Neuron (in vitro differentiated cells): Measurements from ENCODE around the gene SORBS2.

Experiments used
- H2AFZ ChIP-seq: one replicate; pipeline ENCODE4 v1.6.1; 2013; ENCODE audit warnings: low read depth, mild to moderate bottlenecking, inconsistent platforms, low read length, moderate library complexity
- H3K27me3 ChIP-seq: one replicate; pipeline ENCODE4 v1.6.1; 2013; ENCODE audit warnings: low read length; ENCODE audit not compliant: insufficient read depth
- H3K36me3 ChIP-seq: one replicate; pipeline ENCODE4 v1.6.1; 2013; ENCODE audit warnings: low read length; ENCODE audit not compliant: insufficient read depth
- H3K4me1 ChIP-seq: one replicate; pipeline ENCODE4 v1.6.1; 2013; ENCODE audit warnings: low read length; ENCODE audit not compliant: insufficient read depth
- H3K4me3 ChIP-seq: 2 replicates; pipeline ENCODE4 v1.5.1; 2013; ENCODE audit warnings: mild to moderate bottlenecking, low read length, moderate library complexity
- H3K9me3 ChIP-seq: one replicate; pipeline ENCODE4 v1.6.1; 2013; ENCODE audit warnings: low read length

Gene SORBS2

DNA sequence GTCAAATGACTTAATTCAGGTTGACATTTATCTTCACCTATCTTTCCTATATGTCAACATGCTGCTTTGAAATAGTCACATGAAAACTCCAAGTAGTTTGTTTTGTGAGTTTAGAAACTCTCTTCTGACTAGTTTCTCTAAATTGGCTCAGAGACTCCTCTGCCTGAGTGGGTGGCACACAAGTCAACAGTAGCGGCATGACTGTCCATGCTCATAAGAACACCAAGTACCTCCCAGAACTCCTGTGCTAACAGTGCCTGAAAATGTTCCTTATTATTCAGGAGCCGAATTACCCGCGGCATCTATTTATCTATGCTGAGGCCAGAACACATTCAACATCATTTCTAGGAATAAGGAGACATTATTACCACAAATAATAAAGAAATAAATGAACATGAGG is 116.3 kb downstream of the SORBS2 start:
- Histone ChIP-seq H3K4me3 (no peak overlapping the region), H3K9me3 (no peaks in the 10 kb centered on the region), H2AFZ (no peak overlapping the region), H3K4me1 (peaks cover 5% of the 10 kb centered on the region), H3K27me3 (no peaks in the 10 kb centered on the region), H3K36me3 (no peaks in the 10 kb centered on the region)

DNA sequence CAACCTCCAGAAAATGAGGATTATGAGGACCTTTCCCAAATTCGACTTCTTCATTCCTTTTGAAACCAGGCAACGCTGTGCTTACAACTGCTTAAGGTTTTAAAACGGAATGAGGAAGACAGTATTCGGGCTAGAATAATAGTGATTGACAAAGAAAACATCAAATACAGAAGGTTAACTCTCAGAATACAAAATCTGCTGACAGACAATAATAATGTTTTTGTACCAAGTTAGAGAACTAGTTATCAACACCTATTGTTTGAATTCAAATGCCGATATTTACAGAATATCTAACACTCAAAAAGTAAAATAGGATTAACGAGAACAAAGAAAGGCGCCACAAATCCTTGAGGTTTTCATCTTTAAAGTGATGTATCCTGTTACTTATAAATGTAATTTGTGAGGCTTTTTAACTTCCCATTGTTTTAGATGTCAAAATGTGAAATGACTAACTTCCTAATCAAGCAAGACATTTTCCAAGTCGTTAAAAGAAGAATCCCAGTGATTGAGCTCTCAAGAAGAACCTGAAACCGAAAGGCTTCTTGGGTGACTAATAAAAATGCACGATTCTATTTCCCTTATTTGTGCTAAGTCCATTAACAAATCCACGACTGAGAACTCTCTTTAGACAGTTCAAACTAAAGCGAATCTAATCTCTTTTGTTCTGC is 118.3 kb downstream of the SORBS2 start:
- H2AFZ ChIP-seq, result no peak overlapping the region
- no peaks in the 10 kb centered on the region for H3K27me3 ChIP-seq
- H3K36me3 ChIP-seq, result no peaks in the 10 kb centered on the region
- H3K4me3 ChIP-seq, result no peak overlapping the region
- H3K9me3 ChIP-seq, result no peaks in the 10 kb centered on the region
- peaks cover 5% of the 10 kb centered on the region for H3K4me1 ChIP-seq

DNA sequence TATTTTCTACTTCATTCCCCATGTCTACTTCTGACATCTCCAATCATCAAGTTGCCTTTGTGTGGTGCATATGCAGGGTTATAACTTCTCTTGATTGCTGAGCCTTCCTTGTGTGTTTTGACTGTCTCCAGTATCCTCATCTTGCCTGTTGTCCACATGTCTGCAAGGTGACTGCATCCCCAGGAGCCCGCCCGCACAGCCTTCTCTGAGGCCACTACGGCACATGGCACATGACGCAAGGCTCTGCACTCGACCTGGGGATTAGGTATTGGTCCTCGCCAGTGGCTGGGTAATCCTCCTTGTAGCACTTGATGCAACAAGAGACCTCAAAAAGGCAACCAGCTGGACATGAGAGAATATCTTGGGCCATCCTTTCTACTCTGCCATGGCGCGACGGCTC is 122.6 kb downstream of the SORBS2 start:
- no peaks in the 10 kb centered on the region for H3K9me3 ChIP-seq
- H3K4me1 ChIP-seq, result no peaks in the 10 kb centered on the region
- H2AFZ ChIP-seq, result no peak overlapping the region
- no peaks in the 10 kb centered on the region for H3K36me3 ChIP-seq
- no peaks in the 10 kb centered on the region for H3K27me3 ChIP-seq
- no peak overlapping the region for H3K4me3 ChIP-seq

DNA sequence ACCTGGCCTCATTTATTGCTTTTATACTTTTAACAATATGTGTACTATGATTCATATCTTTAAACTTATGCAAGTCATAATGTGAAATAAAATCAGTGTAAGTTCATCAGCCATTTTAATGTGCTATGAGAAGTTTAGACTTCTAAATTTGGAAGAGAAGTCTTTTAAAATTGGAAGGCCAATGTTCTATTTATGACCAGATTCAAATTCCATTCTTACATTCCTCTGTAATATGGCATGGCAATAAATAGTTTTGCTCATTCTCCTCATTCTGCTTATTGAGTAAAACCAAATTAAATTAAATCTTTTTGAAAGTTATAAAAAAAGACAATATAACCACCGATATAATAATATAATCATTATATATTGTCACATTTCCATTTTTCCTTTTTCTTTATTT is 126.2 kb downstream of the SORBS2 start:
- H3K36me3 ChIP-seq, result peaks cover 2% of the 10 kb centered on the region
- no peak overlapping the region for H3K4me3 ChIP-seq
- no peaks in the 10 kb centered on the region for H3K27me3 ChIP-seq
- no peaks in the 10 kb centered on the region for H3K9me3 ChIP-seq
- no peaks in the 10 kb centered on the region for H3K4me1 ChIP-seq
- no peak overlapping the region for H2AFZ ChIP-seq

DNA sequence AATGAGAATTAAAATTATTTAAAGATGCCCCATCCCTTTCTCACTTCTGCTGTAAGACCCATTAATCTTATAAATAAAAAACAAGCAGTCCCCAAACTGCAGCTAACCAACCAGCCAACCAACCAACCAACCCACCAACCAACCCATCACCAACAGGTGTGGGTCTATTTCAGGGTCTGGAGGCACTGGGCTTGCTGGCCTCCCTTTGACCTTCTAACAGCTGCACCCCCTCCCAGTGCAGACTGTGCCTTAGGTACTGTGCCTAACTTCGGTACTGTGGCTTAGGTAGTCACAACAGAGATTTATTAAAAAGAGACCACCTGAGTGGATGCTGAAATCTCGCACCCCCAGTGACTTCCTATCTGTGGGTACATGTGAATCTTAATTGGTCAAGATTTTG is 128.1 kb downstream of the SORBS2 start:
- H3K36me3 ChIP-seq, result peaks cover 2% of the 10 kb centered on the region

DNA sequence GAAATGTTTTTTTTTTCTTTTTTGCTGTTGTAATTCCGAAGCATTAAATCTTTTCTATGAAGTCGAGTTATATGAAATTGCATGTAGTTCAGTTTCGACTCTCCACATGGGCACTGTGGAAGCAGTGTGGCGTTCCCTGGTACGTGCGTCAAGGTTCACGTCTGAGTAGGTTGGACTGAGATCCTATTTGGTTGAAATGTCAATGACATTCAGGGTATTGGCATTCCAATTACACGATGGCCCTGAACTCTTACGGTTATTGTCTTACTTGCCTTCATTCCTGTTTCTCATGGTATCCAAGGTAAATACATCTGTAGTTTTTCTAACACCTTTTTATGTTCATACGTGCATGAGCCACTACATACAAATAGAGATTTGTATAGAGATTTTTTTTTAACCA is 128.8 kb downstream of the SORBS2 start:
- Histone ChIP-seq H3K36me3 (peaks cover 4% of the 10 kb centered on the region), H3K27me3 (no peaks in the 10 kb centered on the region), H2AFZ (no peak overlapping the region), H3K4me3 (no peak overlapping the region), H3K4me1 (no peaks in the 10 kb centered on the region), H3K9me3 (no peaks in the 10 kb centered on the region)

More for the DNA sequence above, 128.1 kb downstream of the SORBS2 start:
- Histone ChIP-seq H2AFZ (no peak overlapping the region), H3K9me3 (no peaks in the 10 kb centered on the region), H3K4me1 (no peaks in the 10 kb centered on the region), H3K27me3 (no peaks in the 10 kb centered on the region), H3K4me3 (no peak overlapping the region)

DNA sequence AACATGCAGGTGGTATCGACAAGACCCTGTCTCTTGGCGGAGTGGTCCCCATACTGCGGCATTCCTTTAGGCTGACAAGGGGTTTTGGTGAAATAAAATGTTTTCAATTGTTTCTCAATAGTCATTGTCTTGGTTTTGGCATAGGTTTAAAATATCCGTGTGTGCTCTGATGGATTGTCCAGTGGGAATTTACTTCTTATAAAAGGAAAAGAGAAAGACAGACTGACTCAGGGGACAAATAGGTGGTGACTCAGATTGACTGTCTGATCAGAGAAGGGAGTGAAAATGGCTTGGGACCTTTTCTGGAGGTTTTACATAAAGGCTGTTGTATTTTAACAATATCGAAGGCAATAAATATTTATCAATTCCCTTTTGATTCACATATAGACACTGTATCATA is 129.8 kb downstream of the SORBS2 start:
- peaks cover 12% of the 10 kb centered on the region for H3K36me3 ChIP-seq
- H3K27me3 ChIP-seq, result no peaks in the 10 kb centered on the region
- no peaks in the 10 kb centered on the region for H3K4me1 ChIP-seq
- H3K4me3 ChIP-seq, result no peak overlapping the region
- H3K9me3 ChIP-seq, result peaks cover 3% of the 10 kb centered on the region
- no peak overlapping the region for H2AFZ ChIP-seq

DNA sequence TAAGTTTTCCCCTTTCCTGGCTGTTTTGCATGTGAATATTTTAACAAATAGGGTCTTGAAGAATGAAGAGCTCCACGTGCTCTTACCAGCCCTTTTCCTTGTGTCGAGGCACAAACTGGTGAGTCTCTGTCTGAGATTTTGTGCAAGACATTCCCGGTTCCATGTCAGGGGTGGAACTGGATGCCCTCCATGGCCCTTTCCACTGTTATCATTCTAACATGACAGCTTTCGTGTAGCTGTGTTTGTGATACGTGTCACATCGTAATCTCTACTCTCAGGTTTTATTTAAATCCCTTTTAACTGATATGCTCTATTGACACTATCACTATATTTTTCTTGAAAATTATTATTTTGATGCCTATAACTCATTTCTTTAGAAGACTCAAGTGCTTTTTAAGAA is 130.4 kb downstream of the SORBS2 start:
- Histone ChIP-seq H3K4me3 (no peak overlapping the region), H3K36me3 (peaks cover 18% of the 10 kb centered on the region), H2AFZ (no peak overlapping the region), H3K27me3 (no peaks in the 10 kb centered on the region), H3K4me1 (no peaks in the 10 kb centered on the region), H3K9me3 (peaks cover 9% of the 10 kb centered on the region)

DNA sequence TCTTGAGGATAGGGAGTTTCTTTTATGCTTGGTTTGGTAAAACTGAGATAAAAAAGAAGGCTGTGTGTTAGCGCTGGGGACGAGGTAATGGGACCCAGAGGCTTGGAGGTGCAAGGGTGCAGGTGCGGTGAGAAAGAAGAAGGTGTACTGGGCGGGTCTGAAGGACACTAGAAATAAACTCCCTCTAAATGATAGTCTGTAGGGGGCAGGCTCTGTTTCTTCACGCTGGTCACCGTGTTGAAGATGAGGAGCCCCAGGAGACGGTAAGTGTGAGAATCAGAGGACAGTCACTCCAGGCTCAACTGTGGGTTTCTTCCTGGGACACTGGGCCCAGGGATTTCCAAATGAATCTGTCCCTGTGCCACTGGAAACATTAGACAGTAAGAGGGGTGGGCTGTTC is 131.4 kb downstream of the SORBS2 start:
- Histone ChIP-seq H3K4me3 (no peak overlapping the region), H3K27me3 (no peaks in the 10 kb centered on the region), H3K4me1 (no peaks in the 10 kb centered on the region), H2AFZ (no peak overlapping the region), H3K36me3 (peaks cover 19% of the 10 kb centered on the region), H3K9me3 (peaks cover 9% of the 10 kb centered on the region)

DNA sequence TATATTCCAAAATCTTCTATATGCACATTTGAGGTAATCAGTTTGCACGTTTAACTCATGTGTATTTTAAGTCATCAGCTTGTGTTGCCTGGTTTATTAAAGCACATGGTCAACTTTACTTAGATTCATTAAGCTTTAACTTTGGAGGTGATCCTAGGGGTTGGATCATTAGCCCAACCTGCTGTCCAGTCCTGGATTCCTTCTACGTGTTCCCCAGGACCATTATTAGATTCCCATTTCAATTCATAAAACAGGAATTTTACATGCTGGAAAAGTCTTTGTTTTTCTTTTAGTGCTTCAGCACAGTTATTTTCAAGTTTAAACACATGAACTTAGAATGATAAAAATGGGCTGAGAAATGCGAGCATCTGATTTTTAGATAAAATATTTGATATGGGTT is 132.5 kb downstream of the SORBS2 start:
- Histone ChIP-seq H2AFZ (no peak overlapping the region), H3K36me3 (peaks cover 24% of the 10 kb centered on the region), H3K27me3 (no peaks in the 10 kb centered on the region), H3K4me3 (no peak overlapping the region), H3K9me3 (peaks cover 11% of the 10 kb centered on the region), H3K4me1 (no peaks in the 10 kb centered on the region)

DNA sequence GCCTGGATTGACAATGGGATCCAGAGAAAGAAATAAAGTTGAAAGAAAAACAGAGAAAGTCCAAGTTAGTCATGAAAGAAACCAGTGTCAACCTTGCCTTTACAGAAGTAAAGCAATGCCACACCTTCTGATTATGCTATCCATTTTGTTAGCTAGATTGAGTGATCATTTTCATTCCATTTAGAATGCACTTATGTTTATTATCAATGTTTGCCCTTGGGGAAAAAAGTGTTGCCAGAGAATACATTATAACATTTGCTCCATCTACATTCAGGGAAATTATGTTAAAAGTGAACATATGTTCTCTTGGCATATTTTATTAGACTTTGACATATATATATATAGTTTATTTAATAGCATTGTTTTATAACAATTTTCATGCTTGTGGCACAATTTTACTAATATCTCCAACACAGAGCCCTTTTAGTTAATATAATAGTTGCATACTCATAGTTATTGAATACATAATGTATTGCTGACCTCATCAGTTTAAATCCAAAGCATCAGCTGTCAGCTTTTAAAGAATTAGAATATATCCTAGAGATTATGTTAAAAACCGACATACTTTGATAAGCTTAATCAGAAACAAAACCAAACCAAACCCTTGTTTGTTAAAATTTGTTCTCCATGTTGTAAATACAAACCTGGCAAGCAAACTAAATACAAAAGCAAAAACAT is 134.2 kb downstream of the SORBS2 start:
- Histone ChIP-seq H3K4me3 (no peak overlapping the region), H3K27me3 (no peaks in the 10 kb centered on the region), H2AFZ (no peak overlapping the region), H3K36me3 (peaks cover 22% of the 10 kb centered on the region), H3K9me3 (peaks cover 11% of the 10 kb centered on the region), H3K4me1 (peaks cover 3% of the 10 kb centered on the region)

DNA sequence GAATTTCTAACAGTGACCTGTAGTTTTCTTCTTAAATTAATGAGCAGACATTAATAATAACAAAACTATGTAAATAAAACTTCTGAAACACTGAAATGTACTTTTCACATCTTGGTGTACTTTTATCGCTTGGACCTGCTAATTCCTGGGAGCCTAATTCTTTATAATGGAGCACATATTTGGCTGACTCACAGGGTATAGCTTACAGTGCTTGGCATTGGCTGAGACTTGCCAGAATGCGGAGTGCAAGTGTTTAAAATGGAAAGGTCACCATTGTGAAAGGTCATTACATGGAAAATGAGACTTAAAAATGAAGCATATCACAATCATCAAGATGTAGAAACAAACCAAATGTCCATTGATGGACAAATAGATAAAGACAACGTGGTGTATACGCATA is 139.4 kb downstream of the SORBS2 start:
- peaks cover 10% of the 10 kb centered on the region for H3K9me3 ChIP-seq
- H2AFZ ChIP-seq, result no peak overlapping the region
- H3K27me3 ChIP-seq, result no peaks in the 10 kb centered on the region
- H3K36me3 ChIP-seq, result peaks cover 16% of the 10 kb centered on the region
- peaks cover 3% of the 10 kb centered on the region for H3K4me1 ChIP-seq
- no peak overlapping the region for H3K4me3 ChIP-seq

DNA sequence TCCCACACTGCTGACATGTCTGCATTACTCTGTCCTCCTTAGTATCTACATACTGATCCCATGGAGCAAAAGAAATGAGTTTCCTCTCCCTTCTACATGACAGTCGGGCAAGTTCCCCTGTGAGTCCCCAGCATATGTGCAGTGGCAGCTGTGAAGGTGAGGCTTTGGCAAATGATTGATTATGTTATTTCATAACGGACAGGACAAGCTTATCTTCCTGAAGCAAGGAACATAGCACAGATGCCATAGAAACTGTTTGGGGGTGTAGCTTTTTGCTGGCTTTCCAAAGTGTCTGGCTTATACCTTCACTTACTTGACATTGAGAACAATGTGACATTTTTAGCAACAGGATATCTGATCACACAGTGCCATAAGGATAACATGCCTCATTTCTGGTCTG is 139.8 kb downstream of the SORBS2 start:
- no peak overlapping the region for H3K4me3 ChIP-seq

DNA sequence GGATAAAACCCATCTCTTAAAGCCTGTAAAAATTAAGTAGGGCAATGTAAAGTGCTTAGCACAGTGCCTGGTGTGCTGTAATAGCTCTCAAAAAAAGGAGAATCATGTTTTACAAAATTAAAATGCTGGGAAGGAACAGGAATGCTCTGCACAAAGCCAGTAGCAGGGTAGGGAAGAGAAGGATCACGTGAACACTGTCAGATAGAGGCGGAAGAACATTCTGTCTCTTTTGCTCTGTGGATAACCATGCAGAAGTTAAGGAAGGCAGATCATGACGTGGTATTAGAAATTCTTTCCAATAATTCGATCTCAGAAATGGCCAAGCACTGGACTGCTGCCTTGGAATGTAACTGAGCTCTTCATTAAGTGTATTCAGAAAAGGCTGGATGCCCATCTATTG is 140.5 kb downstream of the SORBS2 start:
- no peak overlapping the region for H2AFZ ChIP-seq
- H3K9me3 ChIP-seq, result peaks cover 2% of the 10 kb centered on the region
- H3K36me3 ChIP-seq, result peaks cover 6% of the 10 kb centered on the region
- no peaks in the 10 kb centered on the region for H3K27me3 ChIP-seq
- no peak overlapping the region for H3K4me3 ChIP-seq
- H3K4me1 ChIP-seq, result peaks cover 3% of the 10 kb centered on the region

More for the DNA sequence above, 139.8 kb downstream of the SORBS2 start:
- Histone ChIP-seq H3K27me3 (no peaks in the 10 kb centered on the region), H3K36me3 (peaks cover 12% of the 10 kb centered on the region), H3K4me1 (peaks cover 3% of the 10 kb centered on the region), H3K9me3 (peaks cover 7% of the 10 kb centered on the region), H2AFZ (no peak overlapping the region)
